Measurements from ENCODE around the gene SNAP29.

GRCh38 chr22:20920881-20921203, 62.0 kb downstream of the SNAP29 start:
- TF ChIP-seq CTCF (IDR thresholded peaks at IDR 0.05; ENCODE audit: extremely low read depth in 1 of 2, insufficient read depth in 1 of 2, low read depth in 1 of 2, low read length in 2 of 2) (no peak), POLR2AphosphoS5 (IDR thresholded peaks at IDR 0.05; ENCODE audit: insufficient read depth, low read depth, low read length) (no peak), FOS (IDR thresholded peaks at IDR 0.05; ENCODE audit: borderline replicate concordance, insufficient read depth, low read length) (no peak), POLR2A (IDR thresholded peaks at IDR 0.05; ENCODE audit: low read depth, low read length) (no peak), MAX (IDR thresholded peaks at IDR 0.05; ENCODE audit: insufficient read depth, insufficient read length) (no peak), MYC (IDR thresholded peaks at IDR 0.05; ENCODE audit: low read depth, low read length) (no peak), EZH2 (IDR thresholded peaks at IDR 0.05; ENCODE audit: borderline replicate concordance, low read depth, low read length, severe bottlenecking) (no peak), JUN (IDR thresholded peaks at IDR 0.05; ENCODE audit: borderline replicate concordance, insufficient read depth, insufficient read length, low read depth) (no peak)

Data from endothelial cell of umbilical vein (primary cell).